Progenitor cell of endocrine pancreas (in vitro differentiated cells): ENCODE measurements around the gene FAM149A. TPM values are rescaled to one million over a fixed set of nuclear protein-coding genes. Genes with fewer than 3 reads are reported as not detected.

ENCODE experiments used
- DNase-seq: peaks from one replicate; pipeline ENCODE4 v3.0.0; 2021; ENCODE audit warnings: low spot score; ENCODE audit not compliant: unreplicated experiment
- H3K27ac Mint-ChIP-seq: 2 replicates; pipeline ENCODE4 v1.8.0; 2021; ENCODE audit warnings: mild to moderate bottlenecking, moderate library complexity, mixed read lengths
- H3K27me3 Mint-ChIP-seq: 2 replicates; pipeline ENCODE4 v1.8.0; 2021; ENCODE audit warnings: mixed read lengths
- H3K36me3 Mint-ChIP-seq: 2 replicates; pipeline ENCODE4 v1.8.0; 2022; ENCODE audit warnings: mixed read lengths; ENCODE audit not compliant: insufficient read depth
- H3K4me1 Mint-ChIP-seq: 2 replicates; pipeline ENCODE4 v1.8.0; 2021; ENCODE audit warnings: low read depth, mixed read lengths
- H3K4me3 Mint-ChIP-seq: 2 replicates; pipeline ENCODE4 v1.8.0; 2021; ENCODE audit warnings: low read depth, mild to moderate bottlenecking, moderate library complexity, mixed read lengths
- H3K9me3 Mint-ChIP-seq: 2 replicates; pipeline ENCODE4 v1.8.0; 2021; ENCODE audit warnings: low read depth, mixed read lengths
- total RNA-seq: library from RNA; stranded (reverse); gene quantifications from 2 replicates; pipeline ENCODE4 v1.2.1, GENCODE V29; 2021
- TF ChIP-seq, protein P1 (sequence below): fragments of 200-600 bp; sonication (generic); IDR thresholded peaks from one replicate; pipeline ENCODE4 v1.5.0; 2021; ENCODE audit warnings: antibody characterized with exemption, mild to moderate bottlenecking; ENCODE audit not compliant: unreplicated experiment

Gene FAM149A
- total RNA-seq, 1 donor from 2014 or later: 12.0 TPM

DNA sequence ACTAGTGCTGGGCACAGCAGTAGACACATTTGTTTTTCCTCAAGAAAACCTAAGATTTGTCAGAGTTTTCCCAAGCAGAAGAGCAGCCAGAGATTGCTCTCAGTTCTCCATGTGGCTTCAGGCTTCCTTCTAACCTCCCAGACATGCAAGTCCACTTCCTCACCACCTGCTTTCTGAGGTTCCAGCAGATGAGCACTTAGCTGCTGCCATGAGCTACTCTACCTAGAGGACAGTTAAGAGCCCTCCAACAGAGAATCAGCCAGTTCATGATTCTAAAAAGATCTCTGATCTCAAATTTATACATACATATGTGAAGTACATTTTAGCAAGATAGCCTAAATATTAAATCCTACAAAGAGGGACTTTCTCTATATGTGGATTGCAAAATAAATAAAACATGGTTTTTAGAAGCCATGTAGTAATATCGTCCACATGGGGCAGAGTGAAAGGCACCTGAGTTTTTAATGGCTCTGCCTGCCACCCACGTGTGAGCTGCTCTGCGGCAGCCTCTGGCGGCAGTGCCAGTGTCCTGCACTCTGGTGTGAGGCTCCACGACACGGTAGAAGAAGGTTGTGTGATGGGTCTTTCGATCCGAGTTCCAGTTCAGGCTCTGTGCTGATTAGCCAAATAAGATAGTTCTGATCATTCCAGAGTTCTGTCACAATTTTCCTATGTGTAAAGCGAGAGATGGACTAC, 97.2 kb downstream of the FAM149A start:
- peaks cover 2% of the 10 kb centered on the region for H3K36me3 Mint-ChIP-seq
- H3K27ac Mint-ChIP-seq: no peak overlapping the region

DNA sequence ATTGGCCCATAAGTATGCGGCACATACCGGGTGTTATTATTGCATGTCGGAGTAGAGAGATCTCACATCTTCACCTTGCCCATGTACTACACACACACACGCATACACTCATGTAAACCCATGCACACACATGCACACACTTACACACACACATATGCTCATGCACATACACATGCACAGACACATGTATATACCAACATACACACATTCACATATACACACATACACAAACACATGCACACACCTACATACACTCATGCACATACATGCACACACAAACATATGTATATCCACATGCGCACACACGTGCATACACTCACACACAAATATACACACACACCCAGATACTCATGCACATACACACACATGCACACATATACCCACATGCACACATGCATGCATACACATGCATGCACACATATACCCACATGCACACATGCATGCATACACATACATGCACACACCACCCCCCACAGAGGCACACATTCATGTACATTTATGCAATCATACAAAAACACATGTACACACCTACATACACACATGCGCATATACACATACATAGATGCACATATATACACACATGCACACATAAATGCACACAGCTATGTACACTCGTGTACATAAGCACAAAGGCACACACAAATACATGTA, 98.1 kb downstream of the FAM149A start:
- TF ChIP-seq, protein P1, sequence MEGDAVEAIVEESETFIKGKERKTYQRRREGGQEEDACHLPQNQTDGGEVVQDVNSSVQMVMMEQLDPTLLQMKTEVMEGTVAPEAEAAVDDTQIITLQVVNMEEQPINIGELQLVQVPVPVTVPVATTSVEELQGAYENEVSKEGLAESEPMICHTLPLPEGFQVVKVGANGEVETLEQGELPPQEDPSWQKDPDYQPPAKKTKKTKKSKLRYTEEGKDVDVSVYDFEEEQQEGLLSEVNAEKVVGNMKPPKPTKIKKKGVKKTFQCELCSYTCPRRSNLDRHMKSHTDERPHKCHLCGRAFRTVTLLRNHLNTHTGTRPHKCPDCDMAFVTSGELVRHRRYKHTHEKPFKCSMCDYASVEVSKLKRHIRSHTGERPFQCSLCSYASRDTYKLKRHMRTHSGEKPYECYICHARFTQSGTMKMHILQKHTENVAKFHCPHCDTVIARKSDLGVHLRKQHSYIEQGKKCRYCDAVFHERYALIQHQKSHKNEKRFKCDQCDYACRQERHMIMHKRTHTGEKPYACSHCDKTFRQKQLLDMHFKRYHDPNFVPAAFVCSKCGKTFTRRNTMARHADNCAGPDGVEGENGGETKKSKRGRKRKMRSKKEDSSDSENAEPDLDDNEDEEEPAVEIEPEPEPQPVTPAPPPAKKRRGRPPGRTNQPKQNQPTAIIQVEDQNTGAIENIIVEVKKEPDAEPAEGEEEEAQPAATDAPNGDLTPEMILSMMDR: no peak
- no peak overlapping the region for H3K27ac Mint-ChIP-seq
- no peaks in the 10 kb centered on the region for H3K36me3 Mint-ChIP-seq
- no peaks in the 10 kb centered on the region for H3K27me3 Mint-ChIP-seq
- H3K9me3 Mint-ChIP-seq: no peaks in the 10 kb centered on the region
- no peak overlapping the region for H3K4me3 Mint-ChIP-seq
- DNase-seq: no peak
- H3K4me1 Mint-ChIP-seq: no peaks in the 10 kb centered on the region

More for the DNA sequence above, 97.2 kb downstream of the FAM149A start:
- TF ChIP-seq, protein P1: peak; percentile 59
- Mint-ChIP-seq H3K4me1 (no peaks in the 10 kb centered on the region), H3K27me3 (no peaks in the 10 kb centered on the region), H3K9me3 (no peaks in the 10 kb centered on the region), H3K4me3 (no peak overlapping the region)
- DNase-seq: peak; percentile 25

- Mint-ChIP-seq H3K27ac (no peak overlapping the region), H3K4me3 (no peak overlapping the region), H3K36me3 (no peaks in the 10 kb centered on the region), H3K27me3 (no peaks in the 10 kb centered on the region), H3K9me3 (no peaks in the 10 kb centered on the region), H3K4me1 (no peaks in the 10 kb centered on the region)
- no peak for DNase-seq
- TF ChIP-seq, protein P1: no peak
Measured at GRCh38 chr4:186203406-186203805, 98.9 kb downstream of the FAM149A start.

DNA sequence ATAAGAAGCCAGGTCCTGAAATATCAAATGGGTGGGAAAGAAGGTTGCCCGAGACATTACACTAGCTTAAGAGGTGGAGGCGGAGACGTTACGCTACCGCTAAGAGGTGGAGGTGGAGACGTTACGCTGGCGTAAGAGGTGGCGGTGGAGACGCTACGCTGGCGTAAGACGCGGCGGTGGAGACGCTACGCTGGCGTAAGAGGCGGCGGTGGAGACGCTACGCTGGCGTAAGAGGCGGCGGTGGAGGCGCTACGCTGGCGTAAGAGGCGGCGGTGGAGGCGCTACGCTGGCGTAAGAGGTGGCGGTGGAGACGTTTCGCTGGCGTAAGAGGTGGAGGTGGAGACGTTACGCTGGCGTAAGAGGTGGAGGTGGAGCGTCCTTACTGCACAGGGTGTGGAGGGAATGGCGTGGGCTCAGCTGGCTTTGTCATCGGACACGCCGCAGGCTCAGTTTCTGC, 99.6 kb downstream of the FAM149A start:
- DNase-seq: no peak
- peaks cover 3% of the 10 kb centered on the region for H3K36me3 Mint-ChIP-seq
- H3K4me3 Mint-ChIP-seq: no peak overlapping the region
- H3K9me3 Mint-ChIP-seq: peaks cover 5% of the 10 kb centered on the region
- H3K4me1 Mint-ChIP-seq: no peaks in the 10 kb centered on the region
- no peak overlapping the region for H3K27ac Mint-ChIP-seq
- TF ChIP-seq, protein P1: no peak
- no peaks in the 10 kb centered on the region for H3K27me3 Mint-ChIP-seq

GRCh38 chr4:186204686-186205085, 100.2 kb downstream of the FAM149A start:
- Mint-ChIP-seq H3K4me3 (no peak overlapping the region), H3K9me3 (peaks cover 8% of the 10 kb centered on the region), H3K27ac (no peak overlapping the region), H3K27me3 (no peaks in the 10 kb centered on the region), H3K4me1 (no peaks in the 10 kb centered on the region), H3K36me3 (peaks cover 6% of the 10 kb centered on the region)
- TF ChIP-seq, protein P1: no peak
- DNase-seq: no peak
